HepG2 (cell line): Measurements from ENCODE around the gene CD72. TPM values are rescaled to one million over a fixed set of nuclear protein-coding genes. Genes with fewer than 3 reads are reported as not detected.

Source experiments
- ATAC-seq: fragments of 200-7000 bp; cut with Tn5 transposase; 3 replicates; pipeline ENCODE4 v1.9.1; 2020; ENCODE audit warnings: mild to moderate bottlenecking, moderate library complexity
- BruUV-seq: library from RNA; stranded (reverse); fragments of 400-500 nt; replicated peaks from 2 replicates; lab custom pipeline; 2021; lab: Mats Ljungman, UMichigan
- CTCF ChIA-PET: fragments of 300-600 bp; formaldehyde crosslinking; extraction: SDS; loops from one replicate; lab custom pipeline; 2021; ENCODE audit warnings: low total read pairs, inconsistent platforms, low intra/inter-chr PET ratio; lab: Yijun Ruan, JAX
- POLR2A ChIA-PET: fragments of 350-600 bp; sonication (Branson Sonifier 250); formaldehyde crosslinking; loops from one replicate; lab custom pipeline; 2020; ENCODE audit warnings: antibody characterized with exemption, inconsistent platforms; lab: Yijun Ruan, JAX
- DNase-seq: peaks from one replicate; pipeline ENCODE4 v3.0.0-alpha.2; 2015; ENCODE audit warnings: low spot score
- FAIRE-seq: peaks from 3 replicates; lab custom pipeline; 2011; peaks lifted over from hg19 to GRCh38; lab: Jason Lieb, UNC
- H2AFZ ChIP-seq: one replicate; pipeline ENCODE4 v1.6.1; 2011; ENCODE audit warnings: low read length, inconsistent platforms
- H3K27ac ChIP-seq: fragments of 300-600 bp; 3 replicates; pipeline ENCODE4 v1.8.0; 2011; ENCODE audit warnings: mixed run types, mild to moderate bottlenecking, mixed read lengths, low read length, inconsistent platforms; ENCODE audit not compliant: insufficient read depth; ENCODE audit errors: extremely low read length
- H3K27me3 ChIP-seq, 2 experiments: fragments of 200-600 bp in 1 of 2; 2 replicates in 1 of 2; 3 replicates in 1 of 2; pipeline versions ENCODE4 v1.6.0 to v1.8.0; 2011; ENCODE audit warnings: low read length in 2 of 2, mild to moderate bottlenecking in 2 of 2, moderate library complexity in 2 of 2, inconsistent platforms in 1 of 2; ENCODE audit not compliant: insufficient read depth in 2 of 2, control insufficient read depth in 1 of 2
- H3K36me3 ChIP-seq, 2 experiments: fragments of 200-600 bp in 1 of 2; replicated peaks in 1 of 2; 2 replicates in 1 of 2; 3 replicates in 1 of 2; pipeline versions ENCODE4 v1.5.1 to v1.8.0; 2011; ENCODE audit warnings: low read length in 2 of 2, inconsistent platforms in 1 of 2; ENCODE audit not compliant: insufficient read depth in 2 of 2, control insufficient read depth in 1 of 2
- H3K4me1 ChIP-seq: 2 replicates; pipeline ENCODE4 v1.5.1; 2012; ENCODE audit warnings: low read length, inconsistent platforms; ENCODE audit not compliant: insufficient read depth
- H3K4me2 ChIP-seq: 2 replicates; pipeline ENCODE4 v1.6.0; 2011; ENCODE audit warnings: low read depth, low read length, inconsistent platforms
- H3K4me3 ChIP-seq, 3 experiments: fragments of 200-600 bp in 1 of 3; sonication (generic), shearing (Covaris generic) in 1 of 3; replicated peaks in 1 of 3; 2 replicates each; pipeline ENCODE4 v1.5.1; 2011 to 2016; ENCODE audit warnings: low read length in 3 of 3, inconsistent platforms in 2 of 3, low read depth in 2 of 3, mild to moderate bottlenecking in 2 of 3, control low read depth in 1 of 3, mixed read lengths in 1 of 3; ENCODE audit not compliant: insufficient read depth in 1 of 3
- H3K79me2 ChIP-seq: one replicate; pipeline ENCODE4 v1.6.1; 2011; ENCODE audit warnings: low read length, inconsistent platforms; ENCODE audit not compliant: insufficient read depth
- H3K9ac ChIP-seq: 2 replicates; pipeline ENCODE4 v1.6.0; 2011; ENCODE audit warnings: mild to moderate bottlenecking, low read depth, low read length, inconsistent platforms; ENCODE audit not compliant: insufficient read depth
- H3K9me3 ChIP-seq: 2 replicates; pipeline ENCODE4 v1.5.1; 2012; ENCODE audit warnings: mild to moderate bottlenecking, low read length
- H4K20me1 ChIP-seq: 2 replicates; pipeline ENCODE4 v1.6.0; 2011; ENCODE audit warnings: inconsistent platforms, mild to moderate bottlenecking, low read length, moderate library complexity; ENCODE audit not compliant: insufficient read depth
- HNRNPK ChIP-seq: fragments of 200-400 bp; formaldehyde crosslinking; IDR thresholded peaks from 2 replicates; pipeline ENCODE4 v1.6.1; 2018; ENCODE audit warnings: low read length, low read depth, moderate library complexity, mild to moderate bottlenecking; ENCODE audit not compliant: poor library complexity, severe bottlenecking
- MEIS2 ChIP-seq: sonication (generic); formaldehyde crosslinking; IDR thresholded peaks from 2 replicates; pipeline ENCODE4 v1.9.0; 2021; ENCODE audit warnings: mild to moderate bottlenecking, missing genetic modification reagents
- PHB2 ChIP-seq: fragments of 450-650 bp; IDR thresholded peaks from 2 replicates; pipeline ENCODE4 v1.6.1; 2018; ENCODE audit not compliant: partially characterized antibody
- ZBTB4 ChIP-seq: sonication (generic); formaldehyde crosslinking; IDR thresholded peaks from 2 replicates; pipeline ENCODE4 v1.4.0; 2020; ENCODE audit warnings: missing genetic modification reagents, mild to moderate bottlenecking, borderline replicate concordance
- ZEB1 ChIP-seq: IDR thresholded peaks from 2 replicates; pipeline ENCODE4 v1.6.1; 2012; ENCODE audit warnings: mild to moderate bottlenecking, low read depth, inconsistent platforms; ENCODE audit not compliant: insufficient replicate concordance
- ZNF274 ChIP-seq: sonication (generic); formaldehyde crosslinking; IDR thresholded peaks from 2 replicates; pipeline ENCODE4 v1.5.1; 2020; ENCODE audit warnings: mild to moderate bottlenecking, missing genetic modification reagents
- ZNF510 ChIP-seq: sonication (generic); formaldehyde crosslinking; IDR thresholded peaks from 2 replicates; pipeline ENCODE4 v1.4.0; 2020; ENCODE audit warnings: low read depth, mild to moderate bottlenecking, missing genetic modification reagents
- WGBS: methylation state at CpG from one replicate; pipeline ENCODE4 v1.1.6; 2017; ENCODE audit warnings: low lambda C conversion rate; 5-methylcytosine and 5-hydroxymethylcytosine counted together
- in situ Hi-C: cut with HindIII; loops from 2 replicates; pipeline ENCODE4 v1.10.0; 2017; ENCODE audit warnings: low pct_unique_long_range_greater_than_20kb; ENCODE audit not compliant: extremely low pct_ligation_motif_present
- intact Hi-C: fragments of 100-400 bp; cut with micrococcal nuclease; formaldehyde crosslinking; loops from one replicate; pipeline ENCODE4 v1.10.0; 2022; ENCODE audit not compliant: unreplicated experiment
- polyA plus RNA-seq, 8 experiments: library from polyadenylated mRNA; depleted of rRNA in 3 of 8; stranded (reverse) in 7 of 8; unstranded in 1 of 8; fragments of >200 nt; fragmentation: Illumina TruSeq in 4 of 8; extraction: Trizol in 4 of 8; gene quantifications; 2 replicates each; pipeline versions ENCODE4 v1.2.1 to v1.2.3, GENCODE V29; 2011 to 2016; ENCODE audit warnings: low read depth in 4 of 8, missing spikeins in 1 of 8, mixed read lengths in 1 of 8; ENCODE audit not compliant: insufficient read depth in 1 of 8
- total RNA-seq, 5 experiments: library from RNA; depleted of rRNA; stranded (reverse); fragments of >200 nt; fragmentation: Illumina TruSeq; extraction: Trizol; gene quantifications; 2 replicates each; pipeline ENCODE4 v1.2.3, GENCODE V29; 2016; ENCODE audit warnings: low read depth in 1 of 5
- TF ChIP-seq, protein P1 (sequence below): sonication (generic); formaldehyde crosslinking; IDR thresholded peaks from 2 replicates; pipeline ENCODE4 v1.5.1; 2020; ENCODE audit warnings: mild to moderate bottlenecking, missing genetic modification reagents, moderate library complexity
- TF ChIP-seq, protein P2 (sequence below): IDR thresholded peaks from 2 replicates; pipeline ENCODE4 v1.6.1; 2016; ENCODE audit warnings: low read depth, borderline replicate concordance

The CD72 gene
- total and polyA plus RNA-seq, 2 of the 13 experiments (the other 11 are each of a cell fraction or from before 2014, with no cell fraction given) = 0.18 to 1.1 TPM

DNA sequence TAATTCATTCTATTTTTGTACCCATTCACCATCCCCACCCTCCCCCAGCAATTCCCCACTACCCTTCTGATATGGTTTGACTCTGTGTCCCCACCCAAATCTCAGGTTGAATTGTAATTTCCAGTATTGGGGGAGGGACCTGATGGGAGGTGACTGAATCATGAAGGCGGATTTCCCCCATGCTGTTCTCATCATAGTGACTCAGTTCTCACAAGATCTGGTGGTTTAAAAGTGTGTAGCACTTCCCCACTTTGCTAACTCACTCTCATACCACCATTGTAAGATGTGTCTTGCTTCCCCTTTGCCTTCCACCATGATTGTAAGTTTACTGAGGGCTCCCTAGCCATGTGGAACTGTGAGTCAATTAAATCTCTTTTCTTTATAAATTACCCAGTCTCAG, 39.1 kb downstream of the CD72 start:
- TF ChIP-seq HNRNPK (peak; percentile 4), ZNF510 (CRISPR knock-in tag) (no peak)
- no peak for ATAC-seq
- Histone ChIP-seq H2AFZ (no peak overlapping the region), H3K4me1 (peaks cover 22% of the 10 kb centered on the region), H3K4me2 (no peak overlapping the region), H3K27me3 (no peaks in the 10 kb centered on the region), H3K27ac (no peak overlapping the region), H3K4me3 (no peak overlapping the region), H3K79me2 (no peaks in the 10 kb centered on the region), H3K36me3 (no peaks in the 10 kb centered on the region), H3K9ac (no peak overlapping the region), H4K20me1 (no peaks in the 10 kb centered on the region), H3K9me3 (peaks cover 25% of the 10 kb centered on the region)
- no TSS peak for BruUV-seq
- POLR2A ChIA-PET = no interaction called here
- CTCF ChIA-PET = no interaction called here
- intact Hi-C loops (no loop called here), in situ Hi-C loops (no loop called here)
- no peak for FAIRE-seq
- DNase-seq = no peak
- 86% methylated on average over 1 of the region's 1 CpG for whole genome bisulfite sequencing

- FAIRE-seq (no peak), ATAC-seq (no peak), DNase-seq (no peak)
- no TSS peak for BruUV-seq
- ChIA-PET POLR2A (no interaction called here), CTCF (no interaction called here)
- Histone ChIP-seq H3K4me2 (no peak overlapping the region), H3K4me1 (peaks cover 22% of the 10 kb centered on the region), H3K79me2 (no peaks in the 10 kb centered on the region), H3K36me3 (no peaks in the 10 kb centered on the region), H3K4me3 (no peak overlapping the region), H4K20me1 (no peaks in the 10 kb centered on the region), H3K27me3 (no peaks in the 10 kb centered on the region), H3K9me3 (peaks cover 25% of the 10 kb centered on the region), H3K9ac (no peak overlapping the region), H3K27ac (no peak overlapping the region), H2AFZ (no peak overlapping the region)
- in situ Hi-C loops = no loop called here
- intact Hi-C loops = no loop called here
- TF ChIP-seq ZBTB4 (no peak), ZNF274 (CRISPR knock-in tag) (no peak), ZEB1 (no peak), MEIS2 (CRISPR knock-in tag) (no peak), PHB2 (no peak)
- TF ChIP-seq, protein P1, sequence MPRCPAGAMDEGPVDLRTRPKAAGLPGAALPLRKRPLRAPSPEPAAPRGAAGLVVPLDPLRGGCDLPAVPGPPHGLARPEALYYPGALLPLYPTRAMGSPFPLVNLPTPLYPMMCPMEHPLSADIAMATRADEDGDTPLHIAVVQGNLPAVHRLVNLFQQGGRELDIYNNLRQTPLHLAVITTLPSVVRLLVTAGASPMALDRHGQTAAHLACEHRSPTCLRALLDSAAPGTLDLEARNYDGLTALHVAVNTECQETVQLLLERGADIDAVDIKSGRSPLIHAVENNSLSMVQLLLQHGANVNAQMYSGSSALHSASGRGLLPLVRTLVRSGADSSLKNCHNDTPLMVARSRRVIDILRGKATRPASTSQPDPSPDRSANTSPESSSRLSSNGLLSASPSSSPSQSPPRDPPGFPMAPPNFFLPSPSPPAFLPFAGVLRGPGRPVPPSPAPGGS (CRISPR knock-in tag) = no peak
- TF ChIP-seq, protein P2, sequence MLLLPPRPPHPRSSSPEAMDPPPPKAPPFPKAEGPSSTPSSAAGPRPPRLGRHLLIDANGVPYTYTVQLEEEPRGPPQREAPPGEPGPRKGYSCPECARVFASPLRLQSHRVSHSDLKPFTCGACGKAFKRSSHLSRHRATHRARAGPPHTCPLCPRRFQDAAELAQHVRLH = no peak
- 90% methylated on average over 5 of the region's 5 CpGs for WGBS
Measured at GRCh38 chr9:35577486-35577885, 40.7 kb downstream of the CD72 start.
